HFFc6 (cell line): ENCODE measurements around the gene MGAT2. TPM values are rescaled to one million over a fixed set of nuclear protein-coding genes. Genes with fewer than 3 reads are reported as not detected.
A peak's percentile ranks its signal among the peaks of the same experiment; 100 is the strongest.
"Not testable (repeated sequence)": the region's sequence is repeated elsewhere in the genome, so short reads cannot be mapped to it uniquely, and the experiment has no call there.

Experiments used
- DNase-seq: peaks from one replicate; pipeline ENCODE4 v3.0.0-alpha.2; 2018
- H3K27ac Mint-ChIP-seq: 2 replicates; pipeline ENCODE4 v1.8.0; 2020; ENCODE audit warnings: mild to moderate bottlenecking, mixed read lengths
- H3K27me3 Mint-ChIP-seq: 2 replicates; pipeline ENCODE4 v1.8.0; 2021; ENCODE audit warnings: mild to moderate bottlenecking, moderate library complexity, mixed read lengths; ENCODE audit not compliant: insufficient read depth
- H3K36me3 Mint-ChIP-seq: 2 replicates; pipeline ENCODE4 v1.8.0; 2021; ENCODE audit warnings: low read depth, mixed read lengths
- H3K4me1 Mint-ChIP-seq: 2 replicates; pipeline ENCODE4 v1.8.0; 2020; ENCODE audit warnings: low read depth, mixed read lengths
- H3K4me3 Mint-ChIP-seq: 2 replicates; pipeline ENCODE4 v1.8.0; 2020; ENCODE audit warnings: mild to moderate bottlenecking, moderate library complexity, mixed read lengths
- H3K9me3 Mint-ChIP-seq: 2 replicates; pipeline ENCODE4 v1.8.0; 2020; ENCODE audit warnings: mild to moderate bottlenecking, mixed read lengths
- total RNA-seq, 6 experiments: library from RNA; stranded (reverse); fragmentation: NEBNext Ultra II Directional; extraction: Animal tissue kit (Norgen Biotek cat#: 25700); gene quantifications; 2 replicates in 1 of 6; 3 replicates in 5 of 6; pipeline ENCODE4 v1.2.3, GENCODE V29; 2021
- TF ChIP-seq, protein P1 (sequence below): fragments of 200-600 bp; sonication (generic); IDR thresholded peaks from 2 replicates; pipeline ENCODE4 v1.5.0; 2021; ENCODE audit warnings: antibody characterized with exemption, mild to moderate bottlenecking

MGAT2 gene
- total RNA-seq, 6 experiments from 2014 or later: 61.8 to 73.8 (median 64.4) TPM

DNA sequence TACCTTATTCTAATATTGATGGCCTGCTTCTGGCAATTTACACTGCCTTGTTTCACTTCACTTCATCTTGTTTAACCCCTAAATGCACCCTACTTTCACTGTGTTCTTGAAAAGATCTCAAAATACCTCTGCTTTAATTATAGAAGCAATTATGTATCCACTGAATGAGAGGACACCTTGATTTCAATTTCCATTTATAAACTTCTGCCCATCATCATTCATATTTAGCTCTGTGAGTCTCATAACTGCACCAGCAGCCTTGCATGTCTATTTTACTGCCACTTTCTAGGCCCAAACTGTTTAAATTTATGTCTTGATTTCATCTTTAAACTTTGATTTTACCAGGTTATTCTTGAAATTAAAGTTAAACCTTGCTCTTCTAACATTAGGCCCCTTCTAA is 21.6 kb downstream of the MGAT2 start:
- no peaks in the 10 kb centered on the region for H3K27me3 Mint-ChIP-seq
- H3K4me1 Mint-ChIP-seq: peaks cover 38% of the 10 kb centered on the region
- peak overlapping the region; percentile 34; the same call in 1 of the 2 replicates for H3K4me3 Mint-ChIP-seq
- DNase-seq: no peak
- peak overlapping the region; percentile 67 for H3K27ac Mint-ChIP-seq
- TF ChIP-seq, protein P1, sequence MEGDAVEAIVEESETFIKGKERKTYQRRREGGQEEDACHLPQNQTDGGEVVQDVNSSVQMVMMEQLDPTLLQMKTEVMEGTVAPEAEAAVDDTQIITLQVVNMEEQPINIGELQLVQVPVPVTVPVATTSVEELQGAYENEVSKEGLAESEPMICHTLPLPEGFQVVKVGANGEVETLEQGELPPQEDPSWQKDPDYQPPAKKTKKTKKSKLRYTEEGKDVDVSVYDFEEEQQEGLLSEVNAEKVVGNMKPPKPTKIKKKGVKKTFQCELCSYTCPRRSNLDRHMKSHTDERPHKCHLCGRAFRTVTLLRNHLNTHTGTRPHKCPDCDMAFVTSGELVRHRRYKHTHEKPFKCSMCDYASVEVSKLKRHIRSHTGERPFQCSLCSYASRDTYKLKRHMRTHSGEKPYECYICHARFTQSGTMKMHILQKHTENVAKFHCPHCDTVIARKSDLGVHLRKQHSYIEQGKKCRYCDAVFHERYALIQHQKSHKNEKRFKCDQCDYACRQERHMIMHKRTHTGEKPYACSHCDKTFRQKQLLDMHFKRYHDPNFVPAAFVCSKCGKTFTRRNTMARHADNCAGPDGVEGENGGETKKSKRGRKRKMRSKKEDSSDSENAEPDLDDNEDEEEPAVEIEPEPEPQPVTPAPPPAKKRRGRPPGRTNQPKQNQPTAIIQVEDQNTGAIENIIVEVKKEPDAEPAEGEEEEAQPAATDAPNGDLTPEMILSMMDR: no peak
- peaks cover 24% of the 10 kb centered on the region for H3K36me3 Mint-ChIP-seq
- no peaks in the 10 kb centered on the region for H3K9me3 Mint-ChIP-seq

DNA sequence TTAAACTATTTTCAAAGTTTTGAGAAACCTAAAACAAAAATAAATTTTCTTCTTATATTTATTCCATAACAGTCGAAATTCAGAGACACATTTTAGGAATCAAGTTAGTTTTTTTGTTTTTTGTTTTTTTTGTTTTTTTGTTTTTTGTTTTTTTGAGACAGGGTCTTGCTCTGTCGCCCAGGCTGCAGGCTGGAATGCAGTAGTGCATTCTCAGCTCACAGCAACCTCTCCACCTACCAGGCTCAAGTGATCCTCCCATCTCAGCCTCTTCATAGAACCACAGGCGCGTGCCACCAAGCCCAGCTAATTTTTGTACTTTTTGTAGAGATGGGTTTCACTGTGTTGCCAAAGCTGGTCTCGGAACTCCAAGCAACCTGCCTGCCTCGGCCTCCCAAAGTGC is 32.9 kb downstream of the MGAT2 start:
- H3K4me1 Mint-ChIP-seq: peaks cover 9% of the 10 kb centered on the region; the same call in 1 of the 2 replicates
- H3K36me3 Mint-ChIP-seq: no peaks in the 10 kb centered on the region
- no peaks in the 10 kb centered on the region for H3K27me3 Mint-ChIP-seq
- TF ChIP-seq, protein P1: no peak
- H3K9me3 Mint-ChIP-seq: no peaks in the 10 kb centered on the region
- H3K27ac Mint-ChIP-seq: no peak overlapping the region
- no peak for DNase-seq
- no peak overlapping the region for H3K4me3 Mint-ChIP-seq

DNA sequence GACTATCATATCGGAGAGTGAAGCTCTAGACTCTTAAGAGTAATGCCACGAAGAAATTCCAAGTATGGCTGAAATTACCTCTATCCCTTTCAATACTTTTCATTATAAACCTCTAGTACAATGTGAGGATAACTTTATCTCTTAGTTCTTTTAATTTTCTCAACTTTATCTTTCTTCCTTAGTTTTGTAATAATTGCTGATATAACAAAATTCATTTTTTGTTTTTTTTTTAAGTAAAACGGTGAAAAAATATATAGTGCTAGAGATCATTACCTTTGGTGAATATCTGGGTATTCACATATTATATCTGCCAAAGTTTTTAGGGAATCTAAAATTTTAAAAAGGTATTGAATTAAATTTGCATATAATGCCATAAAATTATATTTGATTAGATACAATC is 33.9 kb downstream of the MGAT2 start:
- H3K27me3 Mint-ChIP-seq: no peaks in the 10 kb centered on the region
- peaks cover 9% of the 10 kb centered on the region; the same call in 1 of the 2 replicates for H3K4me1 Mint-ChIP-seq
- H3K36me3 Mint-ChIP-seq: no peaks in the 10 kb centered on the region
- H3K27ac Mint-ChIP-seq: no peak overlapping the region
- no peak overlapping the region for H3K4me3 Mint-ChIP-seq
- no peak for DNase-seq
- TF ChIP-seq, protein P1: no peak
- H3K9me3 Mint-ChIP-seq: no peaks in the 10 kb centered on the region

DNA sequence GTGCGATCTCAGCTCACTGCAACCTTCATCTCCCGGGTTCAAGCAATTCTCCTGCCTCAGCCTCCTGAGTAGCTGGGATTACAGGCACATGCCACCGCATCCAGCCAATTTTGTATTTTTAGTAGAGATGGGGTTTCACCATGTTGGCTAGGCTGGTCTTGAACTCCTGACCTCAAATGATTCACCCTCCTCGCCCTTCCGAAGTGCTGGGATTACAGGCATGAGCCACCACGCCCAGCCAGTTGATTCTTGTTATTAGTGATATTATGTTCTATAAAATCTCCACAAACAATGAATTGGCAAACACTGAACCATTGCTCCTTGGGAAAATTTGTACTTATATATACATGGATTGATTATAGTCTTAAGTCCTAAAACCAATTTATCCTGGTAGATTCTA is 36.9 kb downstream of the MGAT2 start:
- H3K27me3 Mint-ChIP-seq, DNase-seq, H3K4me1 Mint-ChIP-seq, H3K36me3 Mint-ChIP-seq, H3K27ac Mint-ChIP-seq, H3K9me3 Mint-ChIP-seq, H3K4me3 Mint-ChIP-seq: not testable (repeated sequence)

DNA sequence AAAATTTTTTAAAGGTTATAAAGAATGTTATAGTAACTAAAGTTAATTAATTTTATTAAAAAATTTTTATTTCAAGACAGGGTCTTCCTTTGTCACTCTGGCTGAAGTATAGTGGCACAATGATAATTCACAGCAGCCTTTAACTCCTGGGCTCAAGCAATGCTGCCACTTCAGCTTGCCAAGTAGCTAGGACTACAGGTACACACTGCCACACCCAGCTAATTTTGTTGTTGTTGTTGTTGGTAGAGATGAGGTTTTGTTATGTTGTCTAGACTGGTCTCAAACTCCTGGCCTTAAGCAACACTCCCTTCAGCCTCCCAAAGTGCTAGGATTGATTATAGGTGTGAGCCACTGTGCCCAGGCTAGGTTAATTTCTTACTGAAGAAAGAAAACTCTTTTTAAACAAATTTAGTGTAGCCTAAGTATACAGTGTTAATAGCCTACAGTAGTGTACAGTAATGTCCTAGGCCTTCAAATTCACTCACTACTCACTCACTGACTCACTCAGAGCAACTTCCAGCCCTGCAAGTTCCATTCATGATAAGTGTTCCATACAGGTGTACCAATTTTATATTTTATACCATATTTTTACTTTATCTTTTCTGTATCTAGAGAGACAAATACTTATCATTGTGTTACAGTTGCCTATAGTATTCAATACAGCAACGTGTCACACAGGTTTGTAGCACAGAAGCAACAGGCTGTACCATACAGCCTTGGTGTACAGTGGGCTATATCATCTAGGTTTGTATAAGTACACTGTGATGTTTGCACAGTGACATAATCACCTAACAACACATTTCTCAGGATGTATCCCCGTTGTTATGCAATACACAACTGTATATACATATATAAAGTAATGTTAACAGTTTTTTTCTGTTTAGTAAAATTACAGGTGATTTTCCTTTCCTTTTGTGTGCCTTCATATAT is 39.2 kb downstream of the MGAT2 start:
- no peak for DNase-seq
- H3K4me3 Mint-ChIP-seq: no peak overlapping the region
- H3K27me3 Mint-ChIP-seq: no peaks in the 10 kb centered on the region
- H3K27ac Mint-ChIP-seq: 0 out of 2 replicates have a peak overlapping the region, but pooled peaks have one; percentile 21
- no peaks in the 10 kb centered on the region; the same call in 1 of the 2 replicates for H3K36me3 Mint-ChIP-seq
- TF ChIP-seq, protein P1: no peak
- no peaks in the 10 kb centered on the region for H3K9me3 Mint-ChIP-seq
- H3K4me1 Mint-ChIP-seq: peaks cover 9% of the 10 kb centered on the region; the same call in 1 of the 2 replicates

DNA sequence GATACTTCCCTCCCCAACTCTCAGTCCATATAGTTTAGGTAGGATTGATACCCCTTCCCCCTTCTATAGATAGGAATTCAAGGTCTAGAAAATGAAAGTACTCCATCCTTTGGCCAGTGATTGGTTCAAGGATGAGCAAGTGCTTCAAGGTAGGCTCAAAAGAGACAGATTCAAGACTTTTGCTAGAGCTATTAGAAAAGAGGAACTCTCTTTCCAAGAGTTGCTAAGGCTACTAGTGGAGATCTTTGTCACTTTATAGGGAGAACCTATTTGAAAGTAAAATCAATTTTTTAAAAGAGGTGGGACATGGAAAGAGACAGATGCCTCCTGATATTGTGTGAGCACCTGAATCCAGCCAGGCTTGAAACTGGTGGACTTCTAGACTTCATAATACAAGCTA is 49.9 kb downstream of the MGAT2 start:
- no peak for DNase-seq
- Mint-ChIP-seq H3K9me3 (no peaks in the 10 kb centered on the region), H3K36me3 (peaks cover 20% of the 10 kb centered on the region; the same call in 1 of the 2 replicates), H3K4me1 (no peaks in the 10 kb centered on the region), H3K27ac (no peak overlapping the region), H3K27me3 (no peaks in the 10 kb centered on the region), H3K4me3 (no peak overlapping the region)
- TF ChIP-seq, protein P1: no peak
